RKO (cell line): ENCODE measurements around the gene MX2.
"Not testable (repeated sequence)": the region's sequence is repeated elsewhere in the genome, so short reads cannot be mapped to it uniquely, and the experiment has no call there.

Experiments
- DNase-seq: peaks from one replicate; pipeline ENCODE4 v3.0.0-alpha.2; 2016; ENCODE audit warnings: low spot score

The MX2 gene

GRCh38 chr21:41418393-41418792 lies 56.6 kb downstream of the MX2 start:
- DNase-seq: no peak

DNA sequence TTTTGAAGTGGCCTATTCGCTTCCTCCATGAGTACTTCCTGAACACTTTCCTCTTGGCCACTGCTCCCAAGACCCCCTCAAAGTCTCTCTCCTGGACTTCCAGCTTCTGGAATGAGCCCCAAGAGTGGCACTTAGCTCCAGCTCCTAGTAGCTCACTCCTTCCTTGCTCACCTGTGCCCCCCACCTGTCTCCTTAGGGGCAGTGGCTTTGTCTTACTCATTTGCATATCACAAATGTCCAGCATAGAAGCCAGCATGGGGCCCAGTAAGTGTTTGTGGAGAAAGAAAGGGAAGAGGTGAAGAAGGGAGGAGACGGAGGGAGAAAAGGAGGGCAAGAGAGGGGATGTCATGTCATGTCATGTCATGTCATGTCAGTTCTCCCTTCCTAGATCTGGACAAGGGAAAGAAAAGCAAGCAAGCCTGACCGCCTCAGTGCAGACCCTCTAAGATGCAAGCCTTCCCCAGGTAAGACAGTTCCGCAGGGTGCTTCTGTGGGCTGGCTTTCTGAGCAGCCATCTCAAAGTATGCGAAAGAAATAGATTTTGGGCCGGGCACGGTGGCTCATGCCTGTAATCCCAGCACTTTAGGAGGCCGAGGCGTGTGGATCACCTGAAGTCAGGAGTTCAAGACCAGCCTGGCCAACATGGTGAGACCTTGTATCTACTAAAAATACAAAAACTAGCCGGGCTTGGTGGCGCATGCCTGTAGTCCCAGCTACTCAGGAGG lies 57.3 kb downstream of the MX2 start:
- DNase-seq: no peak

DNA sequence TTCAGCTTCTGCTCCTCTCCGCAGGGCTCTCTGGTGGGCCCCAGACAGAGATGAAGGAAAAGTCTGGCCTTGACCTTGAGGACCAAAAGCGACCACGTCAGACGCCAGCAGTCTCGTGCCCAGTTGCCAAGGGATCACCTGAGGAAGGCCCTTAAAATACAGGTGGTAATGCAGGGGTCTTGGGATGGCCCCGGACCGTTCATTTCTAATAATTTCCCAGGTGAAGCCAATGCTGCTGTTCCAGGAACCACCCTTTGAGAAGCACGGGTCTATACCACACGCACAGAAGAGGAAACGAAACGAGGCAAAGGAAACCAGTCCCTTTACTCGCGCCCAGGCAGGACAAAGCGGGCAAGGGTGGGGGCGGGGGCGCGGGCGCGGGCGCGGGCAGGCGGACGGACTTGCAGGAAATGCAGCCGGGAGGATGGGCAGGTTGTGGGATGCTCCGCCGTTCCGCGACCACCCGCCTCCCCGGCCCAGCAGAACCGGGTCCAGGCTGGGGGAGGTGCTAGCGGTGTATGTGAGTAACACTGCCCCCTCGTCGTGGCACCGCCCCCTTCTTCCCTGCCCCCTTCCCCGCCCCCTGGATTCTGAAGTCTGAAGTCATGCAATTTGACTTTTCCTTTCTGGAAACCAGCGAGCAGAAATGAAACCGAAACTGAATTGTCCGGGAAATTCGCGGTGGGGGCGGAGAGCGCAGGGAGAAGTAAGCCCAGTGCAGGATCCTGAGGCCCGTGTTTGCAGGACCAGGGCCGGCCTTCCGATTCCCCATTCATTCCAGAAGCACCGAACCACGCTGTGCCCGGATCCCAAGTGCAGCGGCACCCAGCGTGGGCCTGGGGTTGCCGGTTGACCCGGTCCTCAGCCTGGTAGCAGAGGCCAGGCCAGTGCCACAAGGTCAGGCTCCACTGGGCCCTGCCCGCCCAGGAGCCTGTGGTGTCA lies 58.4 kb downstream of the MX2 start:
- DNase-seq: peak; percentile 87

DNA sequence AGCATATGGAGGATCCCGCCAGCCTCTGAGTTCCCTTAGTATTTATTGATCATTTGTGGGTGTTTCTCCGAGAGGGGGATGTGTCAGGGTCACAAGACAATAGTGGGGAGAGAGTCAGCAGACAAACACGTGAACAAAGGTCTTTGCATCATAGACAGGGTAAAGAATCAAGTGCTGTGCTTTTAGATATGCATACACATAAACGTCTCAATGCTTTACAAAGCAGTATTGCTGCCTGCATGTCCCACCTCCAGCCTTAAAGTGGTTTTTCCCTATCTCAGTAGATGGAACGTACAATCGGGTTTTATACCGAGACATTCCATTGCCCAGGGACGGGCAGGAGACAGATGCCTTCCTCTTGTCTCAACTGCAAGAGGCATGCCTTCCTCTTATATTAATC lies 59.2 kb downstream of the MX2 start:
- DNase-seq: not testable (repeated sequence)

DNA sequence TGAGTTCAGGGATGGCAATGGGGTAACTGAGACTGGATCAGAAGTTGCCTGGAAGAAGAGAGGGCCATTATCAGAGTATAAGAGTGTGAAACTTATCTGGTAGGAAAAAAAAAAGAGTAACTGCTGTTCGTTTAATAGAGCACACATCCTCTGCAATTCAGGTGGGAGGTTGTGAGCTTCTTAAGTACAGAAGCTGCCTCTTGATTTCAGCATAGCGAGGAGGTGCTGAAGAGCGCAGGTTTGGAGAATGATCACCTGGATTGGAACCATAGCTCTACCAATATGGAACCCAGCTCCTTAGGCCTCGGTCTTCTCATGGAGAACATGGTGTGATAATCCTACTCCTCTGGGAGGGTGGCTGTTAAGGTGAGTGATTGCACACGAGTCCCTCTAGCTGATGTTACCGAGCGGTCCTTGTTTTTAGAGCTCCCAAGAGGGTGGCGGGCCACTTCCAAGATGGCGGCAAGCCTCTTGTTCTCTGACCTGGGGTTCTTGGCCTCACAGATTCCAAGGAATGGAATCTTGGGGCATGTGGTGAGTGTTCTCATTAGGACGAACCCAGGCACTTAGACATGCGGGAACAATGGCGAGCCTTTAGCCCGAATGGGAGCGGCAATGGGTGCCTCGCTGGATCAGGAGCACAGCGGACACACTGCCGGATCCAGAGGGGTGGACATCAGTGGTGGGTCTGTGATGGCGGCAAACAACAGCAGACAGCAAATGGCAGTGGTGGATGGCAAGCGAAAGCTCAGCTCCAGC lies 60.9 kb downstream of the MX2 start:
- no peak for DNase-seq

DNA sequence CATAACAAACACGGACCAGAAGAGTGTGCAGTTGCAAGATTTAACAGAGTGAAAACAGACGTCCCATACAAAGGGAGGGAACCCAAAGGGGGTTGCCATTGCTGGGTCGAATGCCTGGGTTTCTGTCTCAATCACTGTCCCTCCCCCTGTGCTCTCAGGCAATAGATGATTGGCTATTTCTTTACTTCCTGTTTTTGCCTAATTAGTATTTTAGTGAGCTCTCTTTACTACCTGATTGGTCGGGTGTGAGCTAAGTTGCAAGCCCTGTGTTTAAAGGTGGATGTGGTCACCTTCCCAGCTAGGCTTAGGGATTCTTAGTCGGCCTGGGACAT lies 61.4 kb downstream of the MX2 start:
- not testable (repeated sequence) for DNase-seq

DNA sequence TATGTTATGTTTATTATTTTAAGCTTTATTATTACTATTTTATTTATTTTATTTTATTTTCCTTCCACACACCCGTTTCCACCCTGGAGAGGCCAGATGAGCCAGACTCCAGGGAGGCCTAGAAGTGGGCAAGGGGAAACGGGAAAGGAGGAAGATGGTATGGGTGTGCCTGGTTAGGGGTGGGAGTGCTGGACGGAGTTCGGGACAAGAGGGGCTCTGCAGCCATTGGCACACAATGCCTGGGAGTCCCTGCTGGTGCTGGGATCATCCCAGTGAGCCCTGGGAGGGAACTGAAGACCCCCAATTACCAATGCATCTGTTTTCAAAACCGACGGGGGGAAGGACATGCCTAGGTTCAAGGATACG lies 63.7 kb downstream of the MX2 start:
- no peak for DNase-seq

DNA sequence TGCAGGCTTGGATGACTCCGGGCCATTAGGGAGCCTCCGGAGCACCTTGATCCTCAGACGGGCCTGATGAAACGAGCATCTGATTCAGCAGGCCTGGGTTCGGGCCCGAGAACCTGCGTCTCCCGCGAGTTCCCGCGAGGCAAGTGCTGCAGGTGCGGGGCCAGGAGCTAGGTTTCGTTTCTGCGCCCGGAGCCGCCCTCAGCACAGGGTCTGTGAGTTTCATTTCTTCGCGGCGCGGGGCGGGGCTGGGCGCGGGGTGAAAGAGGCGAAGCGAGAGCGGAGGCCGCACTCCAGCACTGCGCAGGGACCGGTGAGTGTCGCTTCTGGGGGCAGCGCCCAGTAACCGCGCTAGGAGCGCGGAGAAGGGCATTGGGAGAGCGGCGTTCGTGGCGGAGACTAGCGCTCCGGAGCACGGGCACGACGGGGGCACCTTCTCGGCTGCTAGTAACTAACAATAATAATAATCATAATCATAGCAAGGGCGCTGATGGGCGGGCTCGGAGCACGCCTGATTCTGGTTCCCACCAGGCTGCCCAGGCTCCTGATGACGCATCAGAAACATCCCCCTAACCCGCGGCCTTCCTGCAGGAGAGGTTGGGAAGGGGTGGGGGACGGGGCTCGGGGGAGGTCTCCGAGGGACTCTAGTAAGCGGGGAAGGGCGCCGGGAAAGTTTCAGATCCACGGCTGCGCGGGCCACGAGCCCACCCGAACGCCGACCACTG lies 64.3 kb downstream of the MX2 start, which contains the start of gene MX1:
TSS of gene MX1 (plus strand) at position 286 of the 722 bp plus-strand sequence. CDS start 5,832 bp downstream, outside the sequence.
- DNase-seq: peak; percentile 68

DNA sequence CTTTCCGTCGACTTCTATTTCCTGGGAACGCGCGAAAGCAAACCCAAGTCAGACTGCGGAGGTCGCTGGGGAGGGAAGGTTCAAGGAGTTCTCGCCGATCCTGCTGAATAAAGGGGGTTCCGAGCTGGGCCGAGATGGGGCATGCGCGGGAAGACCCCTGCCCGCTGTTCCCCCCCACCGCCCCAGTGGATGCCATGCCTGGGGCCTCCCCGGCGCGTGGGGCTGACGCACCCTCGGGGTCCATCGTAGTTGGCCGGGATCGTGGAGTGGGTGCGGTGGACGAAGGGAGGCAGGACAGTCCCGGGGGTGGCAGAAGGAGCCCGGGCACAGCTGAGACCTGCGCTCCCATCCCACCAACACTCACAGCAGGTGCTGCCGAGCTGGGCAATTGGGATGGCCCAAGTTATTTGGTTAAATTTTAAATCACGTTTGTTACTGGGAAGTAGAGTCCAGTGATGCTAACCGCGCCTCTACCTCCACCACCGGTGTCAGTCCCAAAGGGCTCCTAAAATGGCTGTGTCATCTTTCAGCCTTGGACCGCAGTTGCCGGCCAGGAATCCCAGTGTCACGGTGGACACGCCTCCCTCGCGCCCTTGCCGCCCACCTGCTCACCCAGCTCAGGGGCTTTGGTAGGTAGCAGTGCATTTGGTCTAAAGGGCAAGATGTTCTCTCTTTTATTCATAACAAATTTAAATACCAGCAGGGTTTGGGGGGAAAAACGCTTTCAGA lies 65.0 kb downstream of the MX2 start:
- peak; percentile 19 for DNase-seq

DNA sequence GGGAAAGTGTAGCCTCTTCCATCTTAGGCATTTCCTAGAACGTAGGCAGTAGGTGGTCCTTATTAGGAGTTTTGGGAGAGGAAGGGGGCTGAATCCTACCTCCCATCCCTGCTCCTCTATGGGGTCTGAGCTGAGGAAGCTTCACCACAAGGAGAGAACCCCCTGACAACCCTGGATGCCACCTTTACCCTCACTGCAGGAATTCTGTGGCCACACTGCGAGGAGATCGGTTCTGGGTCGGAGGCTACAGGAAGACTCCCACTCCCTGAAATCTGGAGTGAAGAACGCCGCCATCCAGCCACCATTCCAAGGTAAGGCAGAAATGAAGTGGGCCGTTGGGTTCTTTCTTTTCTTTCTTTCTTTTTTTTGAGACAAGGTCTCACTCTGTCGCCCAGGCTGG lies 65.7 kb downstream of the MX2 start:
- DNase-seq: no peak

DNA sequence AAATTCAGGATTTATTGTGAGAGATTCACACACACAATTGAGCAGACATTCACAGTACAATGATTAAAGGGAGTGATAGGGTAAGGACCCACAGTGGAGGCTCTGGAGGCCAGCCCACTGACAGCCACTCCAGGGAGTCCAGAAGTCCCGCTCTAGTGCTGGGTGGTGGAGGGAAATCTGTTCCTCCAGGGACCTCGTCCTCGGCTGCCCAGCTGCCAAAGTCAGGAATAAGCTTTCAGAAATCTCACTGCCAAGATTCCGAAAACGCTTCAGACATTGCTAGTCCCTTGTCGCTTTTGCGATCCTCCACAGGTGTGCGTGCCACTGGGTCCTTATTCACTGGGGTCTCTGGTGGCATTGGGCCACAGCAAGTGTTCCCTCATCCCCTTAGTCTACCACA lies 66.5 kb downstream of the MX2 start:
- no peak for DNase-seq

- no peak for DNase-seq
Measured at GRCh38 chr21:41428847-41429246, 67.0 kb downstream of the MX2 start.

- no peak for DNase-seq
Measured at GRCh38 chr21:41429305-41429704, 67.5 kb downstream of the MX2 start.

- DNase-seq: no peak
Measured at GRCh38 chr21:41429925-41430491, 68.2 kb downstream of the MX2 start.

- no peak for DNase-seq
Measured at GRCh38 chr21:41431788-41432548, 70.1 kb downstream of the MX2 start.

DNA sequence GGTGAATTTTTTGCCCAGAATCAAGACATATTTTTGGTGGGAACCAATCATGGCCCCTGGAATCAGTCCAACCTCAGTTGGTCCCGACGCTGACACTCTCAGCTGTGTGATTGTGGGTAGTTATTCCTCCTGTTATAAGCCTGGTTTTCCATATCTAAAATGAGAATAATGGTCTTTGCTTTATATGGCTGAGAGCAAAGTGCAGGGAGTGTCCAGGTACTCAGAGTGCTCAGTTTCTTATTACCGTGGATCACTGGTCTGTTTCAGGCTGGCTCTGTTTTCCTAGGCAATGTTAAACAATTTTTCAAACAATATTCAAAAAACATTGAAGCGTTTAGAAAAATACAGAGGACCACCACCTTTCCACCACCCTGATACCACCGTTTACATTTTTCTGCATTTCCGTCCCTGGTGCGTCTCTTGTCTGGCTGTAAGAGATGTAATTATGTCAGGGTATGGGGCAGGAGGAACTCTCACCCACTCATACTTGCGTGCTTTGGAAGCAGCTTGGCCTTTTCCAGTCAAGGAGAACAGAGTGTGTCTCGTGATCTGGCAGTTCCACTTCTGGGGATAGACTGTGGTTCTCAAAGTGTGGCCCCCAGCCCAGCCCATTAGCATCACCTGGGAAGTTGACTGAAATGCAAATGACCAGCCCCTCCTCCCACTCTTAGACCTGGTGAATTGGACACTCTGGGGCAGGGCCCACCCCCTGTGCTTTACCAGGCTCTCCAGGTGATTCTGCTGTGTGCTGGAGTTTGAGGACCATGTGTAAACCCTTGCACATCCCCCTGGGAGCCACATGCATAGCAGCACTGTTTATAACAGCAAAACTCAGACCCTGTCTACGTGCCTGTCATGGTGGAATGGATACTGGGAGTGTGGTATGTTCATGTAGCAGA lies 71.0 kb downstream of the MX2 start:
- no peak for DNase-seq

DNA sequence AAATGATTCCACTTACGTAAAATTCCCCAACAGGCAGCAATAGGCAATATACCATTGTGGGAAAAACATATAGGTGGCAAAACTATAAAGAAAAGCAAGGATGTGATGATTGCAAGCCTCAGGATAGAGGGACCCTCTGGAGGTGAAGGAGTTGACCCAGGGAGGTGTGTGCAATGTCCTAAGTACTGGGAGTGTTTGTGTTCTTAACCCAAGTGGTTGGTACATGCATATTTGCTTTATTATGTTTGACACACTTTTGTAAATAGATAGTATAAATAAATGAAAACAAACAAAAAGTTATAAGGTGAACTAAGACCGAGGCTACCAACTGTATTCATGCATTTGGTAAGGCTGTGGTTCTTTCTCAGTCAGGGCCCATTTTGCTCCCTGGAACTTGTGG lies 71.7 kb downstream of the MX2 start:
- no peak for DNase-seq

DNA sequence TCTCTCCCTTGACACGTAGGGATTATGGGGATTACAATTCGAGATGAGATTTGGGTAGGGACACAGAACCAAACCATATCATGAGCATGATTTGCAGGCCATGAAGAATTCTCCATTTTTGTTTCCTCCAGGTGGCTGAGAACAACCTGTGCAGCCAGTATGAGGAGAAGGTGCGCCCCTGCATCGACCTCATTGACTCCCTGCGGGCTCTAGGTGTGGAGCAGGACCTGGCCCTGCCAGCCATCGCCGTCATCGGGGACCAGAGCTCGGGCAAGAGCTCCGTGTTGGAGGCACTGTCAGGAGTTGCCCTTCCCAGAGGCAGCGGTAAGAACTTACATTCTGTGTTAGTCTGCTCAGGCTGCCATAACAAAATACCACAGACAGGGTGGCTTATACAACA lies 73.9 kb downstream of the MX2 start:
- DNase-seq: no peak

DNA sequence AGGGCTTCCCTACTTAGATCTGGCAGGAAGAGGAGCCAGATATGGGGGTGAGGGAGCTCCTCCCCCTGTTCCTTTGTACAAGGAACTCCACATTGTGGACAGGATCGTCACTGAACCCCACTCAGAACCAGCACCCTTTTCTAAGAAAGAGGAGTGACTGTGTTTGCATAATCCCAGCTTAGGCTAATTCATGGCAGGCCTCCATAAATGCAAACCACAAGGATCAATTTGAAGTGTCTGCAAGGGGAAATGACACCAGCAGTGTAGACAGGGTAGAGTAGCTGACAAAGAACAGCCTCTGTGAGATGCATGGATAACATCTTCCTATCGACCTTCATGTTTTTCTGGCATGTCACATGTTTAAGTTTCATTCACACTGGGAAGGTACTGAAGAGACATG lies 75.9 kb downstream of the MX2 start:
- no peak for DNase-seq
